CD1c-positive myeloid dendritic cell (primary cell): ENCODE results near the gene SLC35B3.
A peak's percentile ranks its signal among the peaks of the same experiment; 100 is the strongest.
"Not testable (repeated sequence)": the region's sequence is repeated elsewhere in the genome, so short reads cannot be mapped to it uniquely, and the experiment has no call there.

Source experiments
- DNase-seq: peaks from one replicate; pipeline ENCODE4 v3.0.0-alpha.2; 2016; ENCODE audit errors: extremely low spot score

The SLC35B3 gene

GRCh38 chr6:8435093-8435844, at the start of gene SLC35B3:
Gene SLC35B3 (minus strand): TSS chr6:8435545.
- DNase-seq: peak; percentile 99

- no peak for DNase-seq
Observed at GRCh38 chr6:8483650-8484049, 48.3 kb upstream of the SLC35B3 start.

- no peak for DNase-seq
Observed at GRCh38 chr6:8481727-8482126, 46.4 kb upstream of the SLC35B3 start.

GRCh38 chr6:8478418-8478817, 43.1 kb upstream of the SLC35B3 start:
- DNase-seq: no peak

- DNase-seq: no peak
Observed at GRCh38 chr6:8476656-8477055, 41.3 kb upstream of the SLC35B3 start.

- DNase-seq: no peak
Observed at GRCh38 chr6:8468552-8469356, 33.4 kb upstream of the SLC35B3 start.

GRCh38 chr6:8462694-8463093, 27.3 kb upstream of the SLC35B3 start:
- no peak for DNase-seq

- DNase-seq: no peak
Observed at GRCh38 chr6:8462169-8462568, 26.8 kb upstream of the SLC35B3 start.

GRCh38 chr6:8446391-8446790, 11.0 kb upstream of the SLC35B3 start:
- DNase-seq: no peak

- not testable (repeated sequence) for DNase-seq
Observed at GRCh38 chr6:8445930-8446329, 10.6 kb upstream of the SLC35B3 start.

GRCh38 chr6:8442150-8442549, 6.8 kb upstream of the SLC35B3 start:
- DNase-seq: no peak

- DNase-seq: no peak
Observed at GRCh38 chr6:8441452-8441851, 6.1 kb upstream of the SLC35B3 start.

GRCh38 chr6:8439601-8440268, 4.4 kb upstream of the SLC35B3 start:
- no peak for DNase-seq

- DNase-seq: no peak
Observed at GRCh38 chr6:8437813-8438212, 2.5 kb upstream of the SLC35B3 start.

GRCh38 chr6:8436966-8437365, 1.6 kb upstream of the SLC35B3 start:
- no peak for DNase-seq

GRCh38 chr6:8435845-8436168, 462 bp upstream of the SLC35B3 start:
- no peak for DNase-seq

- DNase-seq: no peak
Observed at GRCh38 chr6:8434727-8435092, 635 bp downstream of the SLC35B3 start.

GRCh38 chr6:8432614-8433013, 2.7 kb downstream of the SLC35B3 start:
- no peak for DNase-seq

GRCh38 chr6:8429821-8430220, 5.5 kb downstream of the SLC35B3 start:
- no peak for DNase-seq

GRCh38 chr6:8426544-8426943, 8.8 kb downstream of the SLC35B3 start:
- DNase-seq: not testable (repeated sequence)

GRCh38 chr6:8420031-8420588, 15.2 kb downstream of the SLC35B3 start:
- no peak for DNase-seq

- no peak for DNase-seq
Observed at GRCh38 chr6:8415913-8416312, 19.4 kb downstream of the SLC35B3 start.

- no peak for DNase-seq
Observed at GRCh38 chr6:8415280-8415679, 20.1 kb downstream of the SLC35B3 start.
